Subcutaneous abdominal adipose tissue (tissue), 5 donors: ENCODE data around the gene NABP2.
"Not testable (repeated sequence)": the region's sequence is repeated elsewhere in the genome, so short reads cannot be mapped to it uniquely, and the experiment has no call there.

ENCODE experiments used
- H3K27ac ChIP-seq: one replicate; pipeline ENCODE4 v1.7.0; 2013; ENCODE audit warnings: low read depth, mild to moderate bottlenecking, inconsistent platforms, low read length, moderate library complexity
- H3K27me3 ChIP-seq, 5 donors: one replicate each; pipeline ENCODE4 v1.7.0; 2013; ENCODE audit warnings: low read length in 5 of 5, inconsistent platforms in 1 of 5; ENCODE audit not compliant: control insufficient read depth in 5 of 5, insufficient read depth in 4 of 5
- H3K36me3 ChIP-seq, 5 donors: one replicate each; pipeline ENCODE4 v1.7.0; 2013; ENCODE audit warnings: low read length in 5 of 5; ENCODE audit not compliant: control insufficient read depth in 5 of 5, insufficient read depth in 5 of 5
- H3K4me1 ChIP-seq, 5 donors: one replicate each; pipeline ENCODE4 v1.7.0; 2013; ENCODE audit warnings: low read length in 5 of 5, mild to moderate bottlenecking in 3 of 5, moderate library complexity in 1 of 5; ENCODE audit not compliant: control insufficient read depth in 5 of 5, insufficient read depth in 5 of 5
- H3K4me3 ChIP-seq, 5 donors: one replicate each; pipeline ENCODE4 v1.7.0; 2013; ENCODE audit warnings: low read length in 5 of 5, low read depth in 1 of 5
- H3K9ac ChIP-seq, 5 donors: one replicate each; pipeline ENCODE4 v1.7.0; 2013; ENCODE audit warnings: low read length in 5 of 5, mild to moderate bottlenecking in 4 of 5, moderate library complexity in 3 of 5
- H3K9me3 ChIP-seq, 5 donors: one replicate each; pipeline ENCODE4 v1.7.0; 2013; ENCODE audit warnings: low read length in 5 of 5; ENCODE audit not compliant: control insufficient read depth in 5 of 5
- donor health status: healthy.
- donor health status: healthy.
- donor health status: healthy.
- donor health status: healthy.
- donor health status: healthy.

Gene NABP2

GRCh38 chr12:56193025-56193578 lies 31.0 kb upstream of the NABP2 start:
- Histone ChIP-seq H3K4me3 (no peak overlapping the region), H3K4me1 (peaks cover 5 to 34% (median 25%) of the 10 kb centered on the region in 5 donors), H3K9me3 (no peaks in the 10 kb centered on the region), H3K27me3 (no peaks in the 10 kb centered on the region), H3K36me3 (no peaks in the 10 kb centered on the region), H3K9ac (peak overlapping the region in 1 of 5 donors; percentile 66), H3K27ac (no peak overlapping the region)

GRCh38 chr12:56196818-56197550 lies 27.2 kb upstream of the NABP2 start:
- H3K27ac ChIP-seq: not testable (repeated sequence)

GRCh38 chr12:56197921-56198635 lies 26.1 kb upstream of the NABP2 start:
- Histone ChIP-seq H3K9ac (no peak overlapping the region), H3K4me1 (peaks cover 0 to 15% (median 11%) of the 10 kb centered on the region in 5 donors), H3K4me3 (no peak overlapping the region), H3K27me3 (no peaks in the 10 kb centered on the region), H3K36me3 (no peaks in the 10 kb centered on the region), H3K27ac (no peak overlapping the region), H3K9me3 (no peaks in the 10 kb centered on the region)

More at GRCh38 chr12:56196818-56197550, 27.2 kb upstream of the NABP2 start:
- peaks cover 0 to 14% (median 6%) of the 10 kb centered on the region in 5 donors for H3K4me1 ChIP-seq
- not testable (repeated sequence) for H3K27me3 ChIP-seq, H3K4me3 ChIP-seq, H3K9me3 ChIP-seq, H3K36me3 ChIP-seq, H3K9ac ChIP-seq

GRCh38 chr12:56198836-56199235 lies 25.3 kb upstream of the NABP2 start:
- no peak overlapping the region for H3K4me3 ChIP-seq
- H3K36me3 ChIP-seq: no peaks in the 10 kb centered on the region
- H3K9me3 ChIP-seq: no peaks in the 10 kb centered on the region
- no peak overlapping the region for H3K9ac ChIP-seq
- H3K4me1 ChIP-seq: peaks cover 0 to 15% (median 11%) of the 10 kb centered on the region in 5 donors
- H3K27me3 ChIP-seq: no peaks in the 10 kb centered on the region
- no peak overlapping the region for H3K27ac ChIP-seq

GRCh38 chr12:56202366-56202765 lies 21.8 kb upstream of the NABP2 start:
- Histone ChIP-seq H3K27ac (no peak overlapping the region), H3K9ac (peak overlapping the region in 2 of 5 donors; percentile 1 to 26), H3K4me3 (no peak overlapping the region), H3K4me1 (peaks cover 0 to 32% (median 27%) of the 10 kb centered on the region in 5 donors), H3K9me3 (no peaks in the 10 kb centered on the region), H3K27me3 (no peaks in the 10 kb centered on the region), H3K36me3 (peaks cover 7 to 29% (median 22%) of the 10 kb centered on the region in 5 donors)

- no peak overlapping the region for H3K27ac ChIP-seq
- no peak overlapping the region for H3K4me3 ChIP-seq
- H3K36me3 ChIP-seq: peaks cover 11 to 33% (median 27%) of the 10 kb centered on the region in 5 donors
- H3K9ac ChIP-seq: no peak overlapping the region
- H3K9me3 ChIP-seq: no peaks in the 10 kb centered on the region
- no peaks in the 10 kb centered on the region for H3K27me3 ChIP-seq
- peaks cover 0 to 32% (median 27%) of the 10 kb centered on the region in 5 donors for H3K4me1 ChIP-seq
Measured at GRCh38 chr12:56202838-56203237, 21.3 kb upstream of the NABP2 start.

GRCh38 chr12:56204275-56204674 lies 19.9 kb upstream of the NABP2 start:
- Histone ChIP-seq H3K36me3 (peaks cover 12 to 42% (median 33%) of the 10 kb centered on the region in 5 donors), H3K27ac (peak overlapping the region; percentile 25)

GRCh38 chr12:56205445-56205844 lies 18.7 kb upstream of the NABP2 start:
- peak overlapping the region in 3 of 5 donors; percentile 19 to 35 (median 26) for H3K9ac ChIP-seq
- peaks cover 14 to 52% (median 41%) of the 10 kb centered on the region in 5 donors for H3K36me3 ChIP-seq
- H3K9me3 ChIP-seq: no peaks in the 10 kb centered on the region
- no peak overlapping the region for H3K4me3 ChIP-seq
- no peaks in the 10 kb centered on the region for H3K27me3 ChIP-seq
- peaks cover 0 to 27% (median 24%) of the 10 kb centered on the region in 5 donors for H3K4me1 ChIP-seq
- peak overlapping the region; percentile 57 for H3K27ac ChIP-seq

More at GRCh38 chr12:56204275-56204674, 19.9 kb upstream of the NABP2 start:
- Histone ChIP-seq H3K9me3 (no peaks in the 10 kb centered on the region), H3K9ac (peak overlapping the region in 1 of 5 donors; percentile 6), H3K4me1 (peaks cover 0 to 27% (median 24%) of the 10 kb centered on the region in 5 donors), H3K27me3 (no peaks in the 10 kb centered on the region), H3K4me3 (no peak overlapping the region)

- H3K27me3 ChIP-seq: no peaks in the 10 kb centered on the region
- H3K27ac ChIP-seq: peak overlapping the region; percentile 49
- peak overlapping the region in 1 of 5 donors; percentile 17 for H3K9ac ChIP-seq
- H3K4me1 ChIP-seq: peaks cover 0 to 27% (median 24%) of the 10 kb centered on the region in 5 donors
- H3K36me3 ChIP-seq: peaks cover 17 to 62% (median 49%) of the 10 kb centered on the region in 5 donors
- no peak overlapping the region for H3K4me3 ChIP-seq
- H3K9me3 ChIP-seq: no peaks in the 10 kb centered on the region
Measured at GRCh38 chr12:56206452-56207166, 17.5 kb upstream of the NABP2 start.
